Psoas muscle (tissue), 8 donors: ENCODE data around the gene REELD1. TPM values are rescaled to one million over a fixed set of nuclear protein-coding genes. Genes with fewer than 3 reads are reported as not detected.

ENCODE experiments used
- ATAC-seq, 4 donors: fragments of 200-7000 bp; cut with Tn5 transposase; one replicate each; pipeline ENCODE4 v1.9.1; 2020; ENCODE audit warnings: moderate library complexity in 3 of 4, mild to moderate bottlenecking in 2 of 4
- DNase-seq, 2 donors: peaks; one replicate each; pipeline ENCODE4 v3.0.0-alpha.2; 2020
- H3K27ac ChIP-seq: fragments of 200-600 bp; one replicate; pipeline ENCODE4 v1.8.0; 2022
- H3K27me3 ChIP-seq, 3 donors: fragments of 200-600 bp in 1 of 3; one replicate each; pipeline versions ENCODE4 v1.6.1 to v1.8.0; 2013 to 2022; ENCODE audit warnings: low read length in 2 of 3, mild to moderate bottlenecking in 2 of 3, moderate library complexity in 1 of 3; ENCODE audit not compliant: insufficient read depth in 3 of 3
- H3K36me3 ChIP-seq, 2 donors: fragments of 200-600 bp in 1 of 2; one replicate each; pipeline versions ENCODE4 v1.6.1 to v1.8.0; 2013 to 2022; ENCODE audit warnings: low read depth in 1 of 2, mild to moderate bottlenecking in 1 of 2, moderate library complexity in 1 of 2; ENCODE audit not compliant: insufficient read depth in 1 of 2
- H3K4me1 ChIP-seq: fragments of 200-600 bp; one replicate; pipeline ENCODE4 v1.8.0; 2022
- H3K4me3 ChIP-seq: fragments of 200-600 bp; one replicate; pipeline ENCODE4 v1.8.0; 2022; ENCODE audit warnings: mild to moderate bottlenecking
- H3K9me3 ChIP-seq: fragments of 200-600 bp; one replicate; pipeline ENCODE4 v1.8.0; 2022
- CTCF ChIP-seq: fragments of 200-600 bp; IDR thresholded peaks from one replicate; pipeline ENCODE4 v1.8.0; 2022; ENCODE audit warnings: antibody characterized with exemption
- WGBS, 3 donors: extraction: QIAGEN DNeasy Blood & Tissue Kit; methylation state at CpG; one replicate each; pipeline versions ENCODE4 v1.1.6 to v1.1.7; 2013; 5-methylcytosine and 5-hydroxymethylcytosine counted together
- intact Hi-C, 2 donors: fragments of 100-400 bp; cut with DNase I; formaldehyde crosslinking; loops; one replicate each; pipeline versions ENCODE4 v1.11.0 to v1.14.2; 2022
- polyA plus RNA-seq, 3 donors: library from polyadenylated mRNA; stranded (reverse); fragments of 200-250 nt; gene quantifications; one replicate each; pipeline ENCODE4 v1.2.3, GENCODE V29; 2013
- total RNA-seq, 4 donors: library from RNA; stranded (reverse); fragmentation: NEBNext Ultra II Directional in 2 of 4; extraction: Animal tissue kit (Norgen Biotek cat#: 25700) in 2 of 4; gene quantifications; one replicate each; pipeline versions ENCODE4 v1.2.1 to v1.2.4, GENCODE V29; 2021 to 2023
- donor health status: healthy with polysubstance abuse.
- donor health status: DM: no; HTN: no; CAD: no; lungs with moderate emphysema.
- donor health status: Bipolar disorder and iron deficiency.
- donor health status: healthy.
- donor health status: DM: yes; HTN: yes; CAD: no.
- donor health status: DM: no; HTN: no; CAD: no.
- donor health status: DM: no; HTN: no; CAD: no.
- donor health status: DM: yes; HTN: yes; CAD: no.

Gene REELD1
- total and polyA plus RNA-seq, 7 donors = 0.03 to 0.46 (median 0.10) TPM; not detected in 4

- no peak overlapping the region for H3K4me3 ChIP-seq
- H3K36me3 ChIP-seq = peaks cover 0 to 15% of the 10 kb centered on the region in 2 donors
- H3K4me1 ChIP-seq = no peaks in the 10 kb centered on the region
- no peak overlapping the region for H3K27ac ChIP-seq
- no peak for TF ChIP-seq CTCF
- H3K27me3 ChIP-seq = no peaks in the 10 kb centered on the region
- no peak for ATAC-seq
- no peaks in the 10 kb centered on the region for H3K9me3 ChIP-seq
- DNase-seq = no peak
- intact Hi-C loops = no loop called here
- WGBS, 3 donors = 67 to 80% (median 74%) methylated on average over 1 of the region's 1 CpG
Observed at GRCh38 chr4:146255463-146255862, 41.1 kb downstream of the REELD1 start.

GRCh38 chr4:146255874-146256273 lies 41.5 kb downstream of the REELD1 start:
- Histone ChIP-seq H3K4me1 (no peaks in the 10 kb centered on the region), H3K9me3 (no peaks in the 10 kb centered on the region), H3K27ac (no peak overlapping the region), H3K36me3 (peaks cover 0 to 15% of the 10 kb centered on the region in 2 donors), H3K4me3 (no peak overlapping the region), H3K27me3 (no peaks in the 10 kb centered on the region)
- intact Hi-C loops = no loop called here
- TF ChIP-seq CTCF = no peak
- WGBS, 3 donors = 62 to 66% (median 65%) methylated on average over 3 of the region's 3 CpGs
- DNase-seq (no peak), ATAC-seq (no peak)

- peaks cover 0 to 15% of the 10 kb centered on the region in 2 donors for H3K36me3 ChIP-seq
- H3K4me3 ChIP-seq = no peak overlapping the region
- no peaks in the 10 kb centered on the region for H3K9me3 ChIP-seq
- H3K27ac ChIP-seq = no peak overlapping the region
- DNase-seq (no peak), ATAC-seq (no peak)
- 68 to 85% (median 81%) methylated on average over 1 of the region's 1 CpG for WGBS, 3 donors
- no peaks in the 10 kb centered on the region for H3K4me1 ChIP-seq
- intact Hi-C loops = no loop called here
- H3K27me3 ChIP-seq = no peaks in the 10 kb centered on the region
- no peak for TF ChIP-seq CTCF
Observed at GRCh38 chr4:146256328-146256727, 42.0 kb downstream of the REELD1 start.

GRCh38 chr4:146257511-146257910 lies 43.2 kb downstream of the REELD1 start:
- Histone ChIP-seq H3K9me3 (no peaks in the 10 kb centered on the region), H3K27ac (no peak overlapping the region), H3K4me3 (no peak overlapping the region), H3K27me3 (no peaks in the 10 kb centered on the region), H3K4me1 (no peaks in the 10 kb centered on the region), H3K36me3 (peaks cover 0 to 15% of the 10 kb centered on the region in 2 donors)
- no peak for TF ChIP-seq CTCF
- DNase-seq (no peak), ATAC-seq (no peak)
- intact Hi-C loops = no loop called here
- WGBS, 3 donors = 97 to 99% (median 98%) methylated on average over 1 of the region's 1 CpG

- no peaks in the 10 kb centered on the region for H3K4me1 ChIP-seq
- 43 to 51% (median 50%) methylated on average over 4 of the region's 4 CpGs for WGBS, 3 donors
- DNase-seq (no peak), ATAC-seq (no peak)
- no peak overlapping the region for H3K27ac ChIP-seq
- intact Hi-C loops = no loop called here
- TF ChIP-seq CTCF = no peak
- H3K36me3 ChIP-seq = peaks cover 0 to 10% of the 10 kb centered on the region in 2 donors
- H3K27me3 ChIP-seq = no peaks in the 10 kb centered on the region
- no peaks in the 10 kb centered on the region for H3K9me3 ChIP-seq
- H3K4me3 ChIP-seq = no peak overlapping the region
Observed at GRCh38 chr4:146260521-146260920, 46.2 kb downstream of the REELD1 start.
